K562 (cell line): ENCODE data around the gene APBB2. TPM values are rescaled to one million over a fixed set of nuclear protein-coding genes. Genes with fewer than 3 reads are reported as not detected.

Experiments
- ATAC-seq: fragments of 200-7000 bp; cut with Tn5 transposase; 3 replicates; pipeline ENCODE4 v1.9.1; 2020; ENCODE audit warnings: moderate library complexity
- BruUV-seq: library from RNA; stranded (reverse); fragments of 400-500 nt; replicated peaks from 2 replicates; lab custom pipeline; 2021; lab: Mats Ljungman, UMichigan
- CTCF ChIA-PET: fragments of 300-600 bp; formaldehyde crosslinking; extraction: SDS; loops from one replicate; lab custom pipeline; 2021; ENCODE audit warnings: low intra/inter-chr PET ratio; lab: Yijun Ruan, JAX
- POLR2A ChIA-PET: fragments of 300-600, 350-650 bp; sonication (Branson Sonifier 250); formaldehyde crosslinking; extraction: SDS; loops from one replicate; lab custom pipeline; 2021; ENCODE audit warnings: antibody characterized with exemption, inconsistent platforms; lab: Yijun Ruan, JAX
- DNase-seq, 4 experiments: peaks; one replicate each; pipeline versions ENCODE4 v3.0.0 to v3.0.0-alpha.2; 2011 to 2018; ENCODE audit warnings: low spot score in 3 of 4, mixed read lengths in 3 of 4; ENCODE audit errors: extremely low read depth in 1 of 4
- FAIRE-seq: peaks from 2 replicates; lab custom pipeline; 2011; peaks lifted over from hg19 to GRCh38; lab: Jason Lieb, UNC
- H2AFZ ChIP-seq: 2 replicates; pipeline ENCODE4 v1.6.0; 2011; ENCODE audit warnings: low read depth, low read length, control low read depth, inconsistent platforms
- H3K27ac ChIP-seq: fragments of 200-600 bp; 3 replicates; pipeline ENCODE4 v1.8.0; 2011; ENCODE audit warnings: low read depth, mild to moderate bottlenecking, control low read depth, inconsistent platforms, low read length, moderate library complexity, mixed read lengths; ENCODE audit errors: extremely low read depth
- H3K27me3 ChIP-seq, 2 experiments: fragments of 300-600 bp in 1 of 2; 2 replicates in 1 of 2; 3 replicates in 1 of 2; pipeline versions ENCODE4 v1.6.0 to v1.8.0; 2011; ENCODE audit warnings: inconsistent platforms in 2 of 2, low read length in 2 of 2, mild to moderate bottlenecking in 1 of 2, mixed read lengths in 1 of 2, moderate library complexity in 1 of 2; ENCODE audit not compliant: control insufficient read depth in 2 of 2, insufficient read depth in 2 of 2
- H3K36me3 ChIP-seq: fragments of 300-600 bp; 3 replicates; pipeline ENCODE4 v1.8.0; 2011; ENCODE audit warnings: mild to moderate bottlenecking, low read length, inconsistent platforms; ENCODE audit not compliant: control insufficient read depth, insufficient read depth
- H3K4me1 ChIP-seq, 2 experiments: fragments of 200-600 bp in 1 of 2; replicated peaks in 1 of 2; 2 replicates in 1 of 2; 3 replicates in 1 of 2; pipeline versions ENCODE4 v1.5.1 to v1.8.0; 2011; ENCODE audit warnings: inconsistent platforms in 2 of 2, low read length in 2 of 2, mild to moderate bottlenecking in 1 of 2, mixed read lengths in 1 of 2, moderate library complexity in 1 of 2; ENCODE audit not compliant: control insufficient read depth in 2 of 2, insufficient read depth in 2 of 2
- H3K4me2 ChIP-seq: 2 replicates; pipeline ENCODE4 v1.6.1; 2011; ENCODE audit warnings: low read length, control low read depth, inconsistent platforms, mixed read lengths; ENCODE audit not compliant: insufficient read depth
- H3K4me3 ChIP-seq: fragments of 200-600 bp; sonication (generic), shearing (Covaris generic); 2 replicates; pipeline ENCODE4 v1.5.1; 2016; ENCODE audit warnings: control low read depth, inconsistent platforms
- H3K79me2 ChIP-seq: fragments of 200-600 bp; 3 replicates; pipeline ENCODE4 v1.8.0; 2011; ENCODE audit warnings: low read length, inconsistent platforms; ENCODE audit not compliant: control insufficient read depth, insufficient read depth
- H3K9ac ChIP-seq, 2 experiments: 2 replicates each; pipeline versions ENCODE4 v1.6.0 to v1.6.1; 2011; ENCODE audit warnings: low read depth in 2 of 2, low read length in 2 of 2, control low read depth in 1 of 2, inconsistent platforms in 1 of 2, mild to moderate bottlenecking in 1 of 2, mixed read lengths in 1 of 2; ENCODE audit not compliant: insufficient read depth in 1 of 2
- H3K9me1 ChIP-seq: one replicate; pipeline ENCODE4 v1.6.0; 2011; ENCODE audit warnings: inconsistent platforms, mild to moderate bottlenecking, low read length, moderate library complexity; ENCODE audit not compliant: control insufficient read depth, insufficient read depth
- H3K9me3 ChIP-seq: replicated peaks from 2 replicates; pipeline ENCODE4 v1.5.1; 2011; ENCODE audit warnings: low read depth, low read length, inconsistent platforms; ENCODE audit not compliant: control insufficient read depth, insufficient read depth
- H4K20me1 ChIP-seq: replicated peaks from 2 replicates; pipeline ENCODE4 v1.6.1; 2011; ENCODE audit warnings: low read length, inconsistent platforms, mixed read lengths; ENCODE audit not compliant: control insufficient read depth, insufficient read depth
- CREB1 ChIP-seq, 2 experiments: sonication (generic) in 1 of 2; formaldehyde crosslinking in 1 of 2; IDR thresholded peaks; 2 replicates each; pipeline versions ENCODE4 v1.6.1 to v1.8.0; 2012 to 2022; ENCODE audit warnings: inconsistent platforms in 1 of 2, mild to moderate bottlenecking in 1 of 2, missing genetic modification reagents in 1 of 2, moderate library complexity in 1 of 2
- CREB3L1 ChIP-seq: fragments of 450-650 bp; IDR thresholded peaks from 2 replicates; pipeline ENCODE4 v1.6.1; 2014; ENCODE audit warnings: low read depth, mild to moderate bottlenecking, moderate library complexity, borderline replicate concordance
- CSDE1 ChIP-seq, 2 experiments: fragments of 450-650 bp; IDR thresholded peaks; 2 replicates each; pipeline ENCODE4 v1.6.1; 2016; ENCODE audit warnings: mild to moderate bottlenecking in 1 of 2
- JUNB ChIP-seq: fragments of 450-650 bp; formaldehyde crosslinking; conservative IDR thresholded peaks from 2 replicates; pipeline ENCODE4 v1.4.0; 2020; ENCODE audit warnings: mild to moderate bottlenecking
- KDM2B ChIP-seq: fragments of 250-450 bp; sonication (Bioruptor Pico); IDR thresholded peaks from 2 replicates; pipeline ENCODE4 v1.8.0; 2021; ENCODE audit warnings: mild to moderate bottlenecking, moderate library complexity
- KDM4B ChIP-seq, 2 experiments: fragments of 450-650 bp in 1 of 2; sonication (generic) in 1 of 2; IDR thresholded peaks; 2 replicates each; pipeline ENCODE4 v1.6.1; 2016 to 2017; ENCODE audit warnings: borderline replicate concordance in 2 of 2, antibody characterized with exemption in 1 of 2, low read depth in 1 of 2, mild to moderate bottlenecking in 1 of 2
- MEF2D ChIP-seq: conservative IDR thresholded peaks from 2 replicates; pipeline ENCODE4 v1.6.1; 2016; ENCODE audit warnings: low read depth, missing genetic modification characterization, missing compliant biosample characterization
- RBM14 ChIP-seq: fragments of 200-400 bp; formaldehyde crosslinking; IDR thresholded peaks from 2 replicates; pipeline ENCODE4 v1.6.1; 2018; ENCODE audit warnings: low read depth, mild to moderate bottlenecking, low read length, moderate library complexity, borderline replicate concordance; ENCODE audit not compliant: insufficient read depth
- ZFP36 ChIP-seq: fragments of 150-350 bp; IDR thresholded peaks from 2 replicates; pipeline ENCODE4 v1.6.1; 2018; ENCODE audit warnings: low read length, low read depth; ENCODE audit not compliant: partially characterized antibody
- ZNF253 ChIP-seq: fragments of 250-450 bp; sonication (Bioruptor Pico); conservative IDR thresholded peaks from 2 replicates; pipeline ENCODE4 v1.6.1; 2021; ENCODE audit warnings: mild to moderate bottlenecking
- WGBS: fragments of 100-300 bp; shearing (Covaris generic); methylation state at CpG from one replicate; pipeline ENCODE4 v1.1.6; 2016; ENCODE audit warnings: low coverage, mixed read lengths; ENCODE audit not compliant: insufficient coverage; ENCODE audit errors: missing lambda C conversion rate; 5-methylcytosine and 5-hydroxymethylcytosine counted together
- in situ Hi-C: fragments of 300-500 bp; cut with MboI; formaldehyde crosslinking; loops from 4 replicates; pipeline ENCODE4 v1.15.0; 2018; ENCODE audit warnings: inconsistent platforms, mixed read lengths
- intact Hi-C: fragments of 100-400 bp; cut with micrococcal nuclease; formaldehyde crosslinking; loops from 2 replicates; pipeline ENCODE4 v1.14.2; 2022
- polyA plus RNA-seq, 8 experiments: library from polyadenylated mRNA; depleted of rRNA in 4 of 8; stranded (reverse) in 5 of 8; unstranded in 3 of 8; fragments of >200 nt; fragmentation: Nextera tagmentation in 2 of 8; fragmentation: Illumina TruSeq in 1 of 8; extraction: Ambion mirVana in 2 of 8; extraction: Trizol in 1 of 8; gene quantifications; 2 replicates each; pipeline versions ENCODE4 v1.2.1 to v1.2.3, GENCODE V29; 2011 to 2014; ENCODE audit warnings: inconsistent platforms in 1 of 8, missing spikeins in 1 of 8
- total RNA-seq, 7 experiments: library from RNA; depleted of rRNA in 6 of 7; stranded (reverse); fragments of >200 nt in 6 of 7; fragmentation: Illumina TruSeq in 2 of 7; extraction: Trizol in 2 of 7; gene quantifications; 2 replicates each; pipeline versions ENCODE4 v1.2.1 to v1.2.3, GENCODE V29; 2011 to 2021; ENCODE audit warnings: low replicate concordance in 1 of 7
- TF ChIP-seq, protein P1 (sequence below): fragments of 250-450 bp; sonication (Bioruptor Pico); IDR thresholded peaks from 2 replicates; pipeline ENCODE4 v1.5.0; 2021; ENCODE audit warnings: mild to moderate bottlenecking, moderate library complexity
- TF ChIP-seq, protein P2 (sequence below), 2 experiments: IDR thresholded peaks; 2 replicates each; pipeline ENCODE4 v1.6.1; 2011; ENCODE audit warnings: borderline replicate concordance in 1 of 2, control low read depth in 1 of 2, low read depth in 1 of 2, low read length in 1 of 2, mild to moderate bottlenecking in 1 of 2, mixed read lengths in 1 of 2, moderate library complexity in 1 of 2; ENCODE audit not compliant: insufficient read depth in 1 of 2, insufficient read length in 1 of 2, poor library complexity in 1 of 2, severe bottlenecking in 1 of 2; ENCODE audit errors: extremely low read depth in 1 of 2

The APBB2 gene
- total and polyA plus RNA-seq, 9 of the 15 experiments (the other 6 are each of a cell fraction or from before 2014, with no cell fraction given): 0.08 to 2.1 (median 1.4) TPM

GRCh38 chr4:41079881-41080560, 134.3 kb downstream of the APBB2 start:
- Histone ChIP-seq H3K79me2 (no peaks in the 10 kb centered on the region), H3K9me3 (no peaks in the 10 kb centered on the region), H3K27ac (no peak overlapping the region), H3K4me2 (no peak overlapping the region), H3K36me3 (no peaks in the 10 kb centered on the region), H3K9ac (no peak overlapping the region), H2AFZ (no peak overlapping the region), H3K9me1 (no peaks in the 10 kb centered on the region), H4K20me1 (no peaks in the 10 kb centered on the region), H3K27me3 (peaks cover 0 to 4% of the 10 kb centered on the region in 2 experiments; a peak in 1 of 5 replicates), H3K4me3 (no peak overlapping the region), H3K4me1 (no peaks in the 10 kb centered on the region)
- POLR2A ChIA-PET: no interaction called here
- CTCF ChIA-PET: no interaction called here
- DNase-seq: no peak
- intact Hi-C loops: no loop called here
- no TSS peak for BruUV-seq
- ATAC-seq: no peak
- WGBS: 1% methylated on average over 6 of the region's 6 CpGs
- TF ChIP-seq, protein P1, sequence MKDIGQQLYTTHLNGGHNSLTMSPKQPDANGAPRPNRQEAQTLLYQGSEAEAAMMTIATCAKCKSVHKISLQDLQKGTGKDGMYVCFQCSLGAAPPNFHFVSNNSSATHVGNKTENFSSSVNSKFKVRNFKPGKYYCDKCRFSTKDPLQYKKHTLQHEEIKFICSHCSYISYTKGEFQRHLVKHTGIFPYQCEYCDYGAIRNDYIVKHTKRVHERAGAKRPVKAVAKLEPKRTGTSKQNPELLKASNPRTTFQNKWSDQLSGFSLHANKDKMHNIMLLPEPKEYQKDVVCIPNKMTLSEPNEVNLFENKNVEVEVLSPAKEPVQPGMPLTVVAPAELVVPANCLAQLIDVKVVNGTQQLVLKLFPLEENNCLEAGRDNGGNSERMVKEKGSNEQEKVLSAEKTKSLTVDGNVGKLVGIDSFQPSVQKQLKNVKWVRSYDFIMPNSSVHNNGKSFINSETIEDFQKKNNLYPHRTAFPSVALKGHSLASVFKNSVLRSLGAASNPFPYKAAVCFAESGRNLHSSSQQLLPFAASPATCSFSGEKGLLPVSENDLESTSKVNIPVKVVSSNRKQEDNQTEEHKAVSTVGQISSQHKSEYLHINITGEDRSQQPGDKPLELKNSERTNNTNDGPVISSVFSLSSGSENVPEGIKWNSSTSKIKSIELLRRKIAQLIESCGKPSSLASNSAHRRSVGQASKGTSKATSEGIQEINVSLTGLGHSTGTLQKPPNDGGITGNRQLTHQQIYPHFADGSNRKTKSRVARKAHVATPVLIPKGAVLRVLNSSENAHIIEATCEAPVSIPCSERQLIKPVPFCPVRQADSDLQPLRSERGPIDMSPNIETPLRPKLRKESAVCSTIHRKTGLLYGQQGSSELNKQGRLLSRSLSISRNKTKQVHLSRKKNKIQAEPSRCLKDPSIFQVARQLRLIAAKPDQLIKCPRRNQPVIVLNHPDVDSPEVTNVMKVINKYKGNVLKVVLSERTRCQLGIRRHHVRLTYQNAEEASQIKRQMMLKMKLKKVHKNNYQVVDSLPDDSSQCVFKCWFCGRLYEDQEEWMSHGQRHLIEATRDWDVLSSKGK (CRISPR knock-in tag): no peak
- TF ChIP-seq CREB1 (IDR thresholded peaks at IDR 0.05) (no peak), CREB1 (CRISPR knock-in tag; IDR thresholded peaks at IDR 0.05) (no peak), KDM2B (CRISPR knock-in tag) (no peak), MEF2D (tag) (no peak), RBM14 (no peak), ZFP36 (no peak), JUNB (CRISPR knock-in tag) (no peak), ZNF253 (CRISPR knock-in tag) (no peak), KDM4B (IDR thresholded peaks at IDR 0.05; ENCODE audit: borderline replicate concordance in 2 of 2, low read depth in 1 of 2) (no peak), CREB3L1 (no peak), CSDE1 (IDR thresholded peaks at IDR 0.05) (no peak)
- TF ChIP-seq, protein P2, sequence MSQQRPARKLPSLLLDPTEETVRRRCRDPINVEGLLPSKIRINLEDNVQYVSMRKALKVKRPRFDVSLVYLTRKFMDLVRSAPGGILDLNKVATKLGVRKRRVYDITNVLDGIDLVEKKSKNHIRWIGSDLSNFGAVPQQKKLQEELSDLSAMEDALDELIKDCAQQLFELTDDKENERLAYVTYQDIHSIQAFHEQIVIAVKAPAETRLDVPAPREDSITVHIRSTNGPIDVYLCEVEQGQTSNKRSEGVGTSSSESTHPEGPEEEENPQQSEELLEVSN (IDR thresholded peaks at IDR 0.05; ENCODE audit: borderline replicate concordance in 1 of 2, extremely low read depth in 1 of 2, insufficient read depth in 1 of 2, insufficient read length in 1 of 2, low read depth in 1 of 2, low read length in 1 of 2, poor library complexity in 1 of 2, severe bottlenecking in 1 of 2): no peak
- no peak for FAIRE-seq
- in situ Hi-C loops: no loop called here
